ENCODE results near the gene FCHO1. TPM values are rescaled to one million over a fixed set of nuclear protein-coding genes. Genes with fewer than 3 reads are reported as not detected.
A peak's percentile ranks its signal among the peaks of the same experiment; 100 is the strongest.

FCHO1 gene
- total and polyA plus RNA-seq, 3 donors from 2014 or later = 9.8 to 15.6 (median 12.8) TPM

DNA sequence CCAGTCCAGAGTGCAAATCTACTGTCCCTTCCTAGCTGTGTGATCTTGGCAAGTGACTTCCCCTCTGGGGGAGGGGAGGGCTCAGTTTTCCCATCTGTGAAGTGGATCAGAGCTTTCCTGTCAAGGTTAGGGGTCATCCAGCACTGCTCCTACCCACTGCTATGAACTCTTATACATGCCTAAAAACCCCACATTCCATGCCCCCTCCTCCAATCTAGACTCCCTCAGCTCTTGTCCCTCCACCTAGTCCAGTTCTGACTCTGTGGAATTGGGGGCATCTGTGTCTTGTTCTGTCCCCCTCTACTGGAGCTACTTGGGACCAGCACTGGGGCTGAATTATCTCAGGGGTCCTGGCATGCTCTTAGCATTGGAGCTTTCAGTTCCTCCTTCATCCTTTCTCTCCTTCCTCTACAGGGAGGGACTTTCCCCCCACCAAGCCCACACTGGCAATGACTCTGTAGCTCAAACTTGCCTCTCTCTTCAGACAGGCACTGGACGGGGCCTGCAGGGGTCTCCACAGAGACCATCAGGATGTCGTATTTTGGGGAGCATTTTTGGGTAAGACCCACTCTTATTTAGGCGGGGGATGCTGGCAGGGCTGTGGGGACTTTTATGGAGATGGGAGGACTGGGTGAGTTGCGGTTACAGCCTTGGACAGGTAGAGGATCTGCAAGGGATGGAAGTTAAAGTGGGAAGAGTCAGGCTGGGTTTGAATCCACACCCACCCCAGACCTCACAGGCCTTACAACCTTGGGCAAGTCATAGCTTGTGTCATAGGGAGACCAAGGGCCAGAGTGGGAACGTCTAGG, 3.6 kb downstream of the FCHO1 start:
- no peak overlapping the region for H3K4me3 ChIP-seq
- no peaks in the 10 kb centered on the region for H3K9me3 ChIP-seq
- H3K27ac ChIP-seq = no peak overlapping the region
- TF ChIP-seq POLR2A (IDR thresholded peaks at IDR 0.05) = no peak
- TF ChIP-seq, protein P1, sequence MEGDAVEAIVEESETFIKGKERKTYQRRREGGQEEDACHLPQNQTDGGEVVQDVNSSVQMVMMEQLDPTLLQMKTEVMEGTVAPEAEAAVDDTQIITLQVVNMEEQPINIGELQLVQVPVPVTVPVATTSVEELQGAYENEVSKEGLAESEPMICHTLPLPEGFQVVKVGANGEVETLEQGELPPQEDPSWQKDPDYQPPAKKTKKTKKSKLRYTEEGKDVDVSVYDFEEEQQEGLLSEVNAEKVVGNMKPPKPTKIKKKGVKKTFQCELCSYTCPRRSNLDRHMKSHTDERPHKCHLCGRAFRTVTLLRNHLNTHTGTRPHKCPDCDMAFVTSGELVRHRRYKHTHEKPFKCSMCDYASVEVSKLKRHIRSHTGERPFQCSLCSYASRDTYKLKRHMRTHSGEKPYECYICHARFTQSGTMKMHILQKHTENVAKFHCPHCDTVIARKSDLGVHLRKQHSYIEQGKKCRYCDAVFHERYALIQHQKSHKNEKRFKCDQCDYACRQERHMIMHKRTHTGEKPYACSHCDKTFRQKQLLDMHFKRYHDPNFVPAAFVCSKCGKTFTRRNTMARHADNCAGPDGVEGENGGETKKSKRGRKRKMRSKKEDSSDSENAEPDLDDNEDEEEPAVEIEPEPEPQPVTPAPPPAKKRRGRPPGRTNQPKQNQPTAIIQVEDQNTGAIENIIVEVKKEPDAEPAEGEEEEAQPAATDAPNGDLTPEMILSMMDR (IDR thresholded peaks at IDR 0.05) = no peak
- WGBS, 2 donors = 76 to 88% methylated on average over 5 of the region's 5 CpGs
- peaks cover 9% of the 10 kb centered on the region for H3K4me1 ChIP-seq
- DNase-seq = no peak
- intact Hi-C loops (cut with DNase I; ENCODE audit: low total_unique reads) = no loop called here
- no peaks in the 10 kb centered on the region for H3K27me3 ChIP-seq
- H3K36me3 ChIP-seq (ENCODE audit: low read depth, missing control alignments) = no peaks in the 10 kb centered on the region

DNA sequence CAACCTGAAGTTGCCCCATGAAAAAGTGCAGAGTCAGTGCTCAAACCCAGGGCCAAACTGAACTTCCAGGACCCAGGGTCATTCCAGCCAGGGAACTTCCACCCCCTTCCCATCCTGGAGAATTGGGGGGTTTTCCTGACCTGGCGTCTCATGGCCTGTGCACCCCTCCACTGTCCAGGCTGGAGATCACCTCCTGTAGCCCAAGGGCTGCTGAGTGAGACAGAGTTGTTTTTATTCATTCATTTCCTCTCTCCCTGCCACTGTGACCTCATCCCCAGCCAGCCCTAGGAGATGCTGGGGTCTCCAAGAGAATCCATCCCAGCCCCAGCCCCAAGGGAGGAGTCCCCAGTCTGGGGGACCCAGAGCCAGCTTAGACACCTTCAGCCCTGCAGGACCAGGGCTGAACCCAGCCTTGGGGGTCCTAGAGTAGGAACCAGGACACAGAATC, 4.2 kb downstream of the FCHO1 start:
- DNase-seq = no peak
- intact Hi-C loops (cut with DNase I; ENCODE audit: low total_unique reads) = no loop called here
- H3K9me3 ChIP-seq = no peaks in the 10 kb centered on the region
- 64 to 67% methylated on average over 1 of the region's 1 CpG for whole genome bisulfite sequencing, 2 donors
- peaks cover 8% of the 10 kb centered on the region for H3K4me1 ChIP-seq
- TF ChIP-seq POLR2A (IDR thresholded peaks at IDR 0.05) = no peak
- TF ChIP-seq, protein P1 (IDR thresholded peaks at IDR 0.05) = no peak
- H3K27me3 ChIP-seq = no peaks in the 10 kb centered on the region
- no peak overlapping the region for H3K27ac ChIP-seq
- no peak overlapping the region for H3K4me3 ChIP-seq
- H3K36me3 ChIP-seq (ENCODE audit: low read depth, missing control alignments) = no peaks in the 10 kb centered on the region

DNA sequence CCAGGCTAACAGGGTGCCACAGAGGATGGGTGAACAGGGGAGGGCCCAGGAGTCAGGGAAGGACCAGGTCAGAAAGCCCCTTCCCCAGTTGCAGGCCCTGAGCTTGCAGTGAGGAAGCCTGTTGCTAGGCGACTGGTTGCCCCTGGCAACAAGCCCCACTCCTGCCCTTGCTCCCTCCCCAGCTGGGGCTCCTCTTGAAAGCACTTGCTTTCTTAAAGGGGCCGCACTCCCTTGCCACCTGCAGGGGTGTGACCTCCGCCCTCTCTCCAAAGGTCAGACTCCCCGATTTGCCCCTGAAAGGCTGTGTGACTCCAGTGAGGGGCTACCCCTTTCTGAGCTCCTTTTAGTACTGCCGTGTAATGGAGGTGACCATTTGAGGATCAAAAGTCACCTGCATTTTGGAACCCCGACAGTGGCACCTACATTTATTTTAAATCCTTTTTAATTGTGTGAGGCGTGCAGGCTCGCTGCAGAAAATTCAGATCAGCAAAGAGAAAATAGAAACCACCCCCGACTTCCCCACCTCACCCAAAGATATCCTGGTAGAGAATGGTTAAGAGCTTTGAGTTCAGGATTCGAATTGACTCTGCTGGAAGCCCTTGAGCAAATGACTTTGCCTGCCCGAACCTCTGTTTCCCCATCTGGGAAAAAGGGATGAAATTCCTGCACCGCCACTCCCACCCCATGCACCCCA, 4.8 kb downstream of the FCHO1 start:
- H3K4me3 ChIP-seq = no peak overlapping the region
- TF ChIP-seq, protein P1 (IDR thresholded peaks at IDR 0.05) = no peak
- no peak for TF ChIP-seq POLR2A (IDR thresholded peaks at IDR 0.05)
- intact Hi-C loops (cut with DNase I; ENCODE audit: low total_unique reads) = no loop called here

DNA sequence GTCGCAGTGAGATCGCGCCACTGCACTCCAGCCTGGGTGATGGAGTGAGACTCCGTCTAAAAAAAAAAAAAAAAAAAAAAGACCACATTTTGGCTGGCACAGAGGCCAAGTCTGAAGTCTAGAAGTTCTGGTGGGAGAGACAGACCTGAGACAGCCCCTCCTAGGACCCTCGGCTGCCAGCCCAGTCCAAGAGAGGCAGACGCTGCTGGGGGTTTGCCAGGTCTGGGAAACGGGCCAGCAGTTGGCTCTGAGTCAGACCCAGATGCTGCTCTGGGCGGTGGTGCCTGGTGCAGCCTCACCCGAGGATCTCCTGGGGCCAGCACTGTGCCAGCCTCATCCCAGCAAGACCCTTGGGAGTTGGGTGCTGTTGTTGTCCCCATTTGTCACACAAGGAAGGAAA, 5.8 kb downstream of the FCHO1 start:
- Histone ChIP-seq H3K9me3 (no peaks in the 10 kb centered on the region), H3K27ac (no peak overlapping the region), H3K4me3 (no peak overlapping the region), H3K36me3 (ENCODE audit: low read depth, missing control alignments) (no peaks in the 10 kb centered on the region), H3K4me1 (peaks cover 8% of the 10 kb centered on the region), H3K27me3 (no peaks in the 10 kb centered on the region)
- intact Hi-C loops (cut with DNase I; ENCODE audit: low total_unique reads) = no loop called here
- peak; percentile 78 for DNase-seq
- WGBS, 2 donors = 26 to 49% methylated on average over 5 to 9 of the region's 9 CpGs
- TF ChIP-seq, protein P1 (IDR thresholded peaks at IDR 0.05) = no peak
- TF ChIP-seq POLR2A (IDR thresholded peaks at IDR 0.05) = no peak

More for the DNA sequence above, 4.8 kb downstream of the FCHO1 start:
- peak; percentile 90 for DNase-seq
- no peak overlapping the region for H3K27ac ChIP-seq
- H3K36me3 ChIP-seq (ENCODE audit: low read depth, missing control alignments) = no peaks in the 10 kb centered on the region
- peaks cover 8% of the 10 kb centered on the region for H3K4me1 ChIP-seq
- H3K9me3 ChIP-seq = no peaks in the 10 kb centered on the region
- H3K27me3 ChIP-seq = no peaks in the 10 kb centered on the region
- 65 to 76% methylated on average over 12 of the region's 12 CpGs for WGBS, 2 donors

Measured in testis (tissue), 3 donors.